Brain microvascular endothelial cell (primary cell): ENCODE measurements around the gene INHBC.
"Not testable (repeated sequence)": the region's sequence is repeated elsewhere in the genome, so short reads cannot be mapped to it uniquely, and the experiment has no call there.

Source experiments
- DNase-seq: peaks from one replicate; pipeline ENCODE4 v3.0.0-alpha.2; 2020
- H3K27ac ChIP-seq: fragments of 250-450 bp; sonication (Bioruptor Pico); 2 replicates; pipeline ENCODE4 v1.5.1; 2020; ENCODE audit warnings: mild to moderate bottlenecking, moderate library complexity
- H3K27me3 ChIP-seq: fragments of 250-450 bp; sonication (Bioruptor Pico); replicated peaks from 2 replicates; pipeline ENCODE4 v1.5.1; 2020; ENCODE audit warnings: mild to moderate bottlenecking
- H3K36me3 ChIP-seq: fragments of 250-450 bp; sonication (Bioruptor Pico); replicated peaks from 2 replicates; pipeline ENCODE4 v1.5.1; 2020; ENCODE audit warnings: mild to moderate bottlenecking
- H3K4me3 ChIP-seq: 2 replicates; pipeline ENCODE4 v1.5.1; 2011; ENCODE audit warnings: low read depth, mild to moderate bottlenecking, control low read depth, low read length, moderate library complexity
- in situ Hi-C: cut with HindIII; loops from 2 replicates; pipeline ENCODE4 v1.10.0; 2017; ENCODE audit warnings: low sequenced_read_pairs, low pct_ligation_motif_present
- TF ChIP-seq, protein P1 (sequence below): IDR thresholded peaks from 2 replicates; pipeline ENCODE4 v1.5.1; 2011; ENCODE audit warnings: low read depth, mild to moderate bottlenecking, moderate library complexity, low read length, control low read depth, inconsistent platforms; ENCODE audit errors: missing control alignments

The INHBC gene

GRCh38 chr12:57415088-57415487 lies 19.5 kb upstream of the INHBC start:
- in situ Hi-C loops, result no loop called here
- Histone ChIP-seq H3K4me3 (no peak overlapping the region), H3K27ac (no peak overlapping the region), H3K36me3 (no peaks in the 10 kb centered on the region), H3K27me3 (no peaks in the 10 kb centered on the region)
- TF ChIP-seq, protein P1, sequence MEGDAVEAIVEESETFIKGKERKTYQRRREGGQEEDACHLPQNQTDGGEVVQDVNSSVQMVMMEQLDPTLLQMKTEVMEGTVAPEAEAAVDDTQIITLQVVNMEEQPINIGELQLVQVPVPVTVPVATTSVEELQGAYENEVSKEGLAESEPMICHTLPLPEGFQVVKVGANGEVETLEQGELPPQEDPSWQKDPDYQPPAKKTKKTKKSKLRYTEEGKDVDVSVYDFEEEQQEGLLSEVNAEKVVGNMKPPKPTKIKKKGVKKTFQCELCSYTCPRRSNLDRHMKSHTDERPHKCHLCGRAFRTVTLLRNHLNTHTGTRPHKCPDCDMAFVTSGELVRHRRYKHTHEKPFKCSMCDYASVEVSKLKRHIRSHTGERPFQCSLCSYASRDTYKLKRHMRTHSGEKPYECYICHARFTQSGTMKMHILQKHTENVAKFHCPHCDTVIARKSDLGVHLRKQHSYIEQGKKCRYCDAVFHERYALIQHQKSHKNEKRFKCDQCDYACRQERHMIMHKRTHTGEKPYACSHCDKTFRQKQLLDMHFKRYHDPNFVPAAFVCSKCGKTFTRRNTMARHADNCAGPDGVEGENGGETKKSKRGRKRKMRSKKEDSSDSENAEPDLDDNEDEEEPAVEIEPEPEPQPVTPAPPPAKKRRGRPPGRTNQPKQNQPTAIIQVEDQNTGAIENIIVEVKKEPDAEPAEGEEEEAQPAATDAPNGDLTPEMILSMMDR, result no peak
- no peak for DNase-seq

GRCh38 chr12:57416039-57416996 lies 18.3 kb upstream of the INHBC start:
- in situ Hi-C loops, result no loop called here
- no peak overlapping the region for H3K4me3 ChIP-seq
- TF ChIP-seq, protein P1, result no peak
- no peak for DNase-seq
- no peaks in the 10 kb centered on the region for H3K27me3 ChIP-seq
- no peak overlapping the region for H3K27ac ChIP-seq
- no peaks in the 10 kb centered on the region for H3K36me3 ChIP-seq

GRCh38 chr12:57418255-57418654 lies 16.3 kb upstream of the INHBC start:
- no peaks in the 10 kb centered on the region for H3K36me3 ChIP-seq
- H3K27ac ChIP-seq, result no peak overlapping the region
- TF ChIP-seq, protein P1, result no peak
- H3K27me3 ChIP-seq, result no peaks in the 10 kb centered on the region
- no peak for DNase-seq
- in situ Hi-C loops, result no loop called here
- no peak overlapping the region for H3K4me3 ChIP-seq

- H3K4me3 ChIP-seq, result no peak overlapping the region
- no peak overlapping the region for H3K27ac ChIP-seq
- TF ChIP-seq, protein P1, result no peak
- H3K27me3 ChIP-seq, result no peaks in the 10 kb centered on the region
- in situ Hi-C loops, result no loop called here
- H3K36me3 ChIP-seq, result no peaks in the 10 kb centered on the region
- no peak for DNase-seq
These were observed 15.1 kb upstream of the INHBC start for GRCh38 chr12:57419495-57419894.

DNA sequence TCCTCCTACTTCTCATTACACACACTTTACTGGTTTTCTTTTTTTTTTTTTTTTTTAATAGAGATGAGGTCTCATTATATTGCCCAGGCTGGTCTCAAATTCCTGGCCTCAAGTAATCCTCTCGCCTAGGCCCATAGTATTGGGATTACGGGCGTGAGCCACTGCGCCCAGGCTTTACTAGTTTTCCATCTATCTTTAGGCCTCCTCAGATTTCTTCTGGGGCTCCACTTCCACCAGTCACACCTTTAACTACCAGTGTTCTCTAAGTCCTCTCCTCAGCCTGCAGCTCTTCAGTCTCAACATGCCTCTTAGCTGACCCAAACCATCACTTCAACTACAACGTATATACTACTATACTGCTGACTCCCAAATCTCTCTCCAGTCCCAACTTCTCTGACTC lies 14.1 kb upstream of the INHBC start:
- no peak for DNase-seq
- in situ Hi-C loops, result no loop called here
- Histone ChIP-seq H3K27ac (no peak overlapping the region), H3K36me3 (no peaks in the 10 kb centered on the region), H3K4me3 (no peak overlapping the region), H3K27me3 (no peaks in the 10 kb centered on the region)
- TF ChIP-seq, protein P1, result no peak

DNA sequence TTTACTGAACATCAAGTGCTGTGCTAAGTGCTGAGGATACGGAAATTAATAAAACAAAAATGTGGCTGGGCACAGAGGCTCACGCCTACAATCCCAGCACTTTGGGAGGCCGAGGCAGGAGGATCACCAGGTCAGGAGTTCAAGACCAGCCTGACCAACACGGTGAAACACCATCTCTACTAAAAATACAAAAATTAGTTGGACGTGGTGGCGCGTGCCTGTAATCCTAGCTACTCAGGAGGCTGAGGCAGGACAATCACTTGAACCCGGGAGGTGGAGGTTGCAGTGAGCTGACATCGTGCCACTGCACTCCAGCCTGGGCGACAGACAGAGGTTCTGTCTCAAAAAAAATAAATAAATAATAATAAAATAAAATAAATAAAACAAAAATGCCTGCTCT lies 7.6 kb upstream of the INHBC start:
- H3K27me3 ChIP-seq, H3K36me3 ChIP-seq, DNase-seq, H3K27ac ChIP-seq, H3K4me3 ChIP-seq, in situ Hi-C loops: not testable (repeated sequence)
